ENCODE measurements around the gene KLHL4. TPM values are rescaled to one million over a fixed set of nuclear protein-coding genes. Genes with fewer than 3 reads are reported as not detected.
A peak's percentile ranks its signal among the peaks of the same experiment; 100 is the strongest.
"Not testable (repeated sequence)": the region's sequence is repeated elsewhere in the genome, so short reads cannot be mapped to it uniquely, and the experiment has no call there.

Gene KLHL4
- total and polyA plus RNA-seq, 5 donors from 2014 or later, result 0.27 TPM; not detected in 4

DNA sequence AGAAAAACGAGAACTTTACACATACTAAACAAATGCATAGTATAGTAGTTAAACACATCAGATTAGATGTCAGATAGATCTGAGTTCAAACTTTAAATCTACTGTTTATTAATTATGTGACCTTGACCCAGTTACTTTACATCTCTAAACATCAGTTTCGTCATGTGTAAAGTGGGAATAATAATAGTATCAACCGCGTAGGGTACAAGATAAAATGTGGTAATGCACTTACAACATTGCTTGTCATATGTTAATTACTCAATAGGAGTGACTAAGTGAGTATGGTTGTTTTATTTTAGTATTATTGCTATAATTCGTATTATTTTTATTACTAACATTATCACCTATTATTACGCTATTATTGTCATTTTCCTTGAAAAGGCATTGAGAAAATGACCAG is 144.2 kb downstream of the KLHL4 start:
- Mint-ChIP-seq H3K9me3 (no peaks in the 10 kb centered on the region), H3K4me1 (no peaks in the 10 kb centered on the region), H3K27ac (no peak overlapping the region), H3K4me3 (no peak overlapping the region), H3K36me3 (no peaks in the 10 kb centered on the region), H3K27me3 (no peaks in the 10 kb centered on the region)
- DNase-seq (no peak), ATAC-seq (ENCODE audit: low read depth in 2 of 2) (no peak)
- Histone ChIP-seq H3K4me3 (ENCODE audit: low read depth, low read length) (no peak overlapping the region), H3K27me3 (ENCODE audit: control insufficient read depth, insufficient read depth, low read length) (no peaks in the 10 kb centered on the region), H3K9me3 (ENCODE audit: control insufficient read depth in 2 of 2, low read length in 2 of 2) (no peaks in the 10 kb centered on the region), H3K36me3 (ENCODE audit: control insufficient read depth, insufficient read depth, low read length) (no peaks in the 10 kb centered on the region), H3K27ac (ENCODE audit: insufficient read depth, low read length, poor library complexity, severe bottlenecking) (no peak overlapping the region), H3K4me1 (ENCODE audit: control insufficient read depth, insufficient read depth, low read length, poor library complexity, severe bottlenecking) (no peaks in the 10 kb centered on the region)

DNA sequence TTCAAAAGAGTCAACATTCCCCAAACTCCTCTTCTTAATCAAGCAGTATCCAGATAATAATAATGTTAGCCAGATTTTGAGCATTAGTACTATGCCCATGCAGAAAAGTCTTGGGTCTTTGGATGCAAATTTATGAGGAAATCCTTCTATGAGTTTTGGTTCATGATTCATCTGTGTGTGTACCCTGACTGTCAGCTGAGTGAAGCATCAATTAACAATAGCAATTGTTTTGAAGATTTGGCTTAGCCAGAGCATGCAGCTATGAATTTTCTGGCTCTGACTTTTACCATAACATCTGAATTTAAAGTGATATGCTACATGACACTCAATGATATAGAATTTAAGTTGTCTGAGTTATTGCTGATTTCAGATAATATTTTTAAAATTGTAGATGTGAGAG is 145.8 kb downstream of the KLHL4 start:
- no peak overlapping the region for H3K27ac ChIP-seq (ENCODE audit: insufficient read depth, low read length, poor library complexity, severe bottlenecking)
- Mint-ChIP-seq H3K27ac (no peak overlapping the region), H3K27me3 (no peaks in the 10 kb centered on the region), H3K9me3 (no peaks in the 10 kb centered on the region), H3K4me3 (no peak overlapping the region), H3K4me1 (no peaks in the 10 kb centered on the region), H3K36me3 (no peaks in the 10 kb centered on the region)
- no peaks in the 10 kb centered on the region for H3K4me1 ChIP-seq (ENCODE audit: control insufficient read depth, insufficient read depth, low read length, poor library complexity, severe bottlenecking)
- H3K27me3 ChIP-seq (ENCODE audit: control insufficient read depth, insufficient read depth, low read length), result no peaks in the 10 kb centered on the region
- DNase-seq, result no peak
- H3K9me3 ChIP-seq (ENCODE audit: control insufficient read depth in 2 of 2, low read length in 2 of 2), result no peaks in the 10 kb centered on the region
- no peak for ATAC-seq (ENCODE audit: low read depth in 2 of 2)
- H3K4me3 ChIP-seq (ENCODE audit: low read depth, low read length), result no peak overlapping the region
- no peaks in the 10 kb centered on the region for H3K36me3 ChIP-seq (ENCODE audit: control insufficient read depth, insufficient read depth, low read length)

DNA sequence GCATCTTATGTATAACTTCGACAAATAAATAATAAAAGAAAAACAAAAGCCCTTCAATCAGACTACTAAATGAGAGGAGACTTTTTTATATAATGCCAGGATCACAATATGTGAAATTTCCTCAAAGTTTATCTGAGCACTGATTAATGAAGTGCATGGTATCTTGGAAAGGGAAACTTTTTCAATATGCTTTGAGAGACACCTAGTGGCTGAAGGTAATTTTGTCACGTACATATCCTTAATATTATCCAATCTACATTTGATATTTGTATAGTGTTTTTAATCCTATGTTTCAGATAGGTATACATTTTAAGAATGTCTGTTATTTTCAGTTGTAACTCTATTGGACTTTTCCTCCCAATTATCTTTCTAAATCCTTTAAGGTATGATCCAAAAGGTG is 146.8 kb downstream of the KLHL4 start:
- no peaks in the 10 kb centered on the region for H3K9me3 ChIP-seq (ENCODE audit: control insufficient read depth in 2 of 2, low read length in 2 of 2)
- DNase-seq (peak in 1 of 3 donors; percentile 1), ATAC-seq (ENCODE audit: low read depth in 2 of 2) (no peak)
- H3K4me1 Mint-ChIP-seq, result no peaks in the 10 kb centered on the region
- no peaks in the 10 kb centered on the region for H3K36me3 ChIP-seq (ENCODE audit: control insufficient read depth, insufficient read depth, low read length)
- no peak overlapping the region for H3K4me3 Mint-ChIP-seq
- H3K4me3 ChIP-seq (ENCODE audit: low read depth, low read length), result no peak overlapping the region
- H3K27ac Mint-ChIP-seq, result no peak overlapping the region
- H3K9me3 Mint-ChIP-seq, result no peaks in the 10 kb centered on the region
- H3K27me3 Mint-ChIP-seq, result no peaks in the 10 kb centered on the region
- no peaks in the 10 kb centered on the region for H3K4me1 ChIP-seq (ENCODE audit: control insufficient read depth, insufficient read depth, low read length, poor library complexity, severe bottlenecking)
- no peaks in the 10 kb centered on the region for H3K36me3 Mint-ChIP-seq
- H3K27me3 ChIP-seq (ENCODE audit: control insufficient read depth, insufficient read depth, low read length), result no peaks in the 10 kb centered on the region
- no peak overlapping the region for H3K27ac ChIP-seq (ENCODE audit: insufficient read depth, low read length, poor library complexity, severe bottlenecking)

DNA sequence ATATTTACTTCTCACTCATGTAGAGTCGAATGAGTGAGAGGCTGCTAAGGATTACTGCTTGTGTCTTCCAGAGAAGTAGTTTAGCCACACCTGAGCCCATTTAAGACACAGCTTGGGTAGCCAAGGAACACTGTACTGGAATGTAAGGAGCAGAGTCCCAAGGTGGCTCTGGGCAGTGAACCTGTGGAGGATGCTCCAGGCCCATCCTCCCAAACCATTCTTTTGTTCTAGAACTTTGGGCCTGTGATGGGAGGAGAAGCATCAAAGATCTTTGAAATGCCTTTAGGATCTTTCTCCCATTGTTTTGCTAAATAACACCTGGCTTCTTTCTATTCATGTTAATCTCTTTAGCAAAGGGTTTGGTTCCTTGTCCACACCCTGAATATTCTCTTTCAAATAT is 162.2 kb downstream of the KLHL4 start:
- Mint-ChIP-seq H3K27ac (no peak overlapping the region), H3K27me3 (no peaks in the 10 kb centered on the region), H3K4me1 (no peaks in the 10 kb centered on the region), H3K4me3 (no peak overlapping the region), H3K36me3 (no peaks in the 10 kb centered on the region), H3K9me3 (peaks cover 0 to 13% (median 2%) of the 10 kb centered on the region in 7 donors)
- DNase-seq, result no peak
- Histone ChIP-seq H3K27me3 (ENCODE audit: control insufficient read depth, insufficient read depth, low read length) (no peaks in the 10 kb centered on the region), H3K36me3 (ENCODE audit: control insufficient read depth, insufficient read depth, low read length) (no peaks in the 10 kb centered on the region), H3K9me3 (ENCODE audit: control insufficient read depth in 2 of 2, low read length in 2 of 2) (no peaks in the 10 kb centered on the region), H3K27ac (ENCODE audit: insufficient read depth, low read length, poor library complexity, severe bottlenecking) (no peak overlapping the region), H3K4me3 (ENCODE audit: low read depth, low read length) (no peak overlapping the region), H3K4me1 (ENCODE audit: control insufficient read depth, insufficient read depth, low read length, poor library complexity, severe bottlenecking) (no peaks in the 10 kb centered on the region)
- ATAC-seq (ENCODE audit: low read depth in 2 of 2), result no peak

DNA sequence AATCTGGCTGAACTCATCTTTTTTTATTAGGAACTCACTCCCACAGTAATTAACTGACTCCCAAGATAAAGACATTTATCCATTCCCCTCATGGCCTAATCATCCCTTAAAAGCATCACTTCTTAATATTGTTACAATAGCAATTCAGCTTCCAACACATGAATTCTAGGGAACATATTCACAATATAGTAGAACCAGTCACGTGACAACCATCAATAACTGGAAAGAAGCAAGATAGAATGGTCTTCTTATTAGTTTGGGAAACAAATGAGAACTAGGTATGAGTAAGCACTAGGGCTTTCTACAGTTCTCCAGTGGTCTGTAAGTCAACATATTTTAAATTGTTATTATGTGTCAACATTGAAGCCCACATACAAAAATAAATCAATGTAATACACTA is 170.1 kb downstream of the KLHL4 start:
- no peaks in the 10 kb centered on the region for H3K9me3 ChIP-seq (ENCODE audit: control insufficient read depth in 2 of 2, low read length in 2 of 2)
- no peaks in the 10 kb centered on the region for H3K36me3 Mint-ChIP-seq
- DNase-seq, result no peak
- H3K27me3 ChIP-seq (ENCODE audit: control insufficient read depth, insufficient read depth, low read length), result no peaks in the 10 kb centered on the region
- H3K4me3 ChIP-seq (ENCODE audit: low read depth, low read length), result no peak overlapping the region
- no peaks in the 10 kb centered on the region for H3K36me3 ChIP-seq (ENCODE audit: control insufficient read depth, insufficient read depth, low read length)
- H3K4me1 ChIP-seq (ENCODE audit: control insufficient read depth, insufficient read depth, low read length, poor library complexity, severe bottlenecking), result no peaks in the 10 kb centered on the region
- no peak for ATAC-seq (ENCODE audit: low read depth in 2 of 2)
- no peak overlapping the region for H3K4me3 Mint-ChIP-seq
- no peaks in the 10 kb centered on the region for H3K4me1 Mint-ChIP-seq
- no peaks in the 10 kb centered on the region for H3K27me3 Mint-ChIP-seq
- peaks cover 0 to 9% (median 2%) of the 10 kb centered on the region in 7 donors for H3K9me3 Mint-ChIP-seq
- H3K27ac Mint-ChIP-seq, result no peak overlapping the region
- no peak overlapping the region for H3K27ac ChIP-seq (ENCODE audit: insufficient read depth, low read length, poor library complexity, severe bottlenecking)

DNA sequence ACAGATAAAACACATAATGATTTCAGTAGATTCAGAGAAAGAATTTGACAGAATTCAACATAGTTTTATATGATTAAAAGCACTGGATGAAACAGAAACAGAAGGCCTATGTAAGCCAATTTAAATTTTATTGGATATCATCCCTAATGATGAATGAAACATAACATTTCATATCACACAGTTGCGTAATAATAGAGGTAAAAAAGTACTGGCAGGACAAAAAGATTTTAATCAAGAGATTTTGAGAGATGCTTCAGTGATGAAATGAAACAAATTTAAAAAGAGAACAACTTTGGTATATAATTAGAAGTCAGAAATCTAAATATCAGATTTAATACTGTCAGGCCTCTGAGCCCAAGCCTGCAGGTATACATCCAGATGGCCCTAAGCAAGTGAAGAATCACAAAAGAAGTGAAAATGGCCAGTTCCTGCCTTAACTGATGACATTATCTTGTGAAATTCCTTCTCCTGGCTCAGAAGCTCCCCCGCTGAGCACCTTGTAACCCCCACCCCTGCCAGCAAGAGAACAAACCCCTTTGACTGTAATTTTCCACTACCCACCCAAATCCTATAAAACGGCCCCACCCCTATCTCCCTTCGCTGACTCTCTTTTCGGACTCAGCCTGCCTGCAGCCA is 170.6 kb downstream of the KLHL4 start:
- H3K27me3 Mint-ChIP-seq; H3K4me3 Mint-ChIP-seq; H3K27ac Mint-ChIP-seq; H3K27me3 ChIP-seq (ENCODE audit: control insufficient read depth, insufficient read depth, low read length); H3K4me1 ChIP-seq (ENCODE audit: control insufficient read depth, insufficient read depth, low read length, poor library complexity, severe bottlenecking); H3K36me3 Mint-ChIP-seq; H3K27ac ChIP-seq (ENCODE audit: insufficient read depth, low read length, poor library complexity, severe bottlenecking); H3K9me3 Mint-ChIP-seq; H3K4me3 ChIP-seq (ENCODE audit: low read depth, low read length); ATAC-seq (ENCODE audit: low read depth in 2 of 2); H3K4me1 Mint-ChIP-seq; H3K36me3 ChIP-seq (ENCODE audit: control insufficient read depth, insufficient read depth, low read length); H3K9me3 ChIP-seq (ENCODE audit: control insufficient read depth in 2 of 2, low read length in 2 of 2); DNase-seq: not testable (repeated sequence)

DNA sequence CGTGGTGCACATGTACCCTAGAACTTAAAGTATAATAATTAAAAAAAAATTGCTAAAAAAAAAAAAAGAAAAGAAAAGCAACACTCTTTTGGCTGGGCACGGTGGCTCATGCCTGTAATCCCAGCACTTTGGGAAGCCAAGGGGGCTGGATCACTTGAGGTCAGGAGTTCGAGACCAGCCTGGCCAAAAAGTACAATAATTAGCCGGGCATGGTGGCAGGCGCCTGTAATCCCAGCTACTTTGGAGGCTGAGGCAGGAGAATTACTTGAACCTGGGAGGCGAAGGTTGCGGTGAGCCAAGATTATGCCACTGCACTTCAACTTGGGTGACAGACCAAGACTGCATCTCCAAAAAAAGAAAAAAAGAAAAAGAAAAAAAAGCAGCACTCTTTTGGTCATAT is 171.6 kb downstream of the KLHL4 start:
- H3K36me3 ChIP-seq (ENCODE audit: control insufficient read depth, insufficient read depth, low read length); H3K36me3 Mint-ChIP-seq; H3K4me3 ChIP-seq (ENCODE audit: low read depth, low read length); H3K27me3 ChIP-seq (ENCODE audit: control insufficient read depth, insufficient read depth, low read length); H3K27ac Mint-ChIP-seq; H3K27me3 Mint-ChIP-seq; H3K4me3 Mint-ChIP-seq; H3K9me3 Mint-ChIP-seq; H3K27ac ChIP-seq (ENCODE audit: insufficient read depth, low read length, poor library complexity, severe bottlenecking); DNase-seq; ATAC-seq (ENCODE audit: low read depth in 2 of 2); H3K4me1 Mint-ChIP-seq; H3K4me1 ChIP-seq (ENCODE audit: control insufficient read depth, insufficient read depth, low read length, poor library complexity, severe bottlenecking); H3K9me3 ChIP-seq (ENCODE audit: control insufficient read depth in 2 of 2, low read length in 2 of 2): not testable (repeated sequence)

DNA sequence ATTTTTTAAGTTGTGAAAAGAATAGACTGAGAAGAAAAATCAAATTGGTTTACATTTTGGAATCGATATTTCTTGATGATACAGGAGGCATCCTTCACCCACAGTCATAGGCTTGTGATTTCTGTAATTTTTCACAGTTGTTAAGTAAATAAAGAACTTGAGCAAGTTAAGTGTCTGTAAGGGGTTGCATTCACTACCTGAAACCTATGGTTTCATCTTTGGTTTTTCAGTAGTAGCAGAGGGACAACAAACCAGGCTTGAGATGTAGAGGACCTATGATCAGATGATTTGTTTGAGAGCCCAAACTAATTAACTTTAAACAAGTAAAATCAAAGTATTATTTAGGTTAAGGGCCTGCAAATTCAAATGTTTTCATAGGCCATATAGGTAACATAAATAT is 175.6 kb downstream of the KLHL4 start:
- Mint-ChIP-seq H3K4me1 (no peaks in the 10 kb centered on the region), H3K9me3 (peaks cover 0 to 10% (median 2%) of the 10 kb centered on the region in 7 donors), H3K27ac (no peak overlapping the region), H3K36me3 (no peaks in the 10 kb centered on the region), H3K27me3 (no peaks in the 10 kb centered on the region), H3K4me3 (no peak overlapping the region)
- Histone ChIP-seq H3K27ac (ENCODE audit: insufficient read depth, low read length, poor library complexity, severe bottlenecking) (no peak overlapping the region), H3K27me3 (ENCODE audit: control insufficient read depth, insufficient read depth, low read length) (no peaks in the 10 kb centered on the region), H3K36me3 (ENCODE audit: control insufficient read depth, insufficient read depth, low read length) (no peaks in the 10 kb centered on the region), H3K4me1 (ENCODE audit: control insufficient read depth, insufficient read depth, low read length, poor library complexity, severe bottlenecking) (no peaks in the 10 kb centered on the region), H3K4me3 (ENCODE audit: low read depth, low read length) (no peak overlapping the region), H3K9me3 (ENCODE audit: control insufficient read depth in 2 of 2, low read length in 2 of 2) (no peaks in the 10 kb centered on the region)
- ATAC-seq (ENCODE audit: low read depth in 2 of 2) (no peak), DNase-seq (no peak)
